Stimulated activated CD8-positive, alpha-beta memory T cell treated with anti-CD3 and anti-CD28 coated beads, Interleukin-15, amount 100 ng/mL, for 1 hour (primary cell): ENCODE results near the gene PRKCZ.

Experiments
- DNase-seq: peaks from one replicate; pipeline ENCODE4 v3.0.0-alpha.2; 2020; ENCODE audit warnings: low read depth

Gene PRKCZ

DNA sequence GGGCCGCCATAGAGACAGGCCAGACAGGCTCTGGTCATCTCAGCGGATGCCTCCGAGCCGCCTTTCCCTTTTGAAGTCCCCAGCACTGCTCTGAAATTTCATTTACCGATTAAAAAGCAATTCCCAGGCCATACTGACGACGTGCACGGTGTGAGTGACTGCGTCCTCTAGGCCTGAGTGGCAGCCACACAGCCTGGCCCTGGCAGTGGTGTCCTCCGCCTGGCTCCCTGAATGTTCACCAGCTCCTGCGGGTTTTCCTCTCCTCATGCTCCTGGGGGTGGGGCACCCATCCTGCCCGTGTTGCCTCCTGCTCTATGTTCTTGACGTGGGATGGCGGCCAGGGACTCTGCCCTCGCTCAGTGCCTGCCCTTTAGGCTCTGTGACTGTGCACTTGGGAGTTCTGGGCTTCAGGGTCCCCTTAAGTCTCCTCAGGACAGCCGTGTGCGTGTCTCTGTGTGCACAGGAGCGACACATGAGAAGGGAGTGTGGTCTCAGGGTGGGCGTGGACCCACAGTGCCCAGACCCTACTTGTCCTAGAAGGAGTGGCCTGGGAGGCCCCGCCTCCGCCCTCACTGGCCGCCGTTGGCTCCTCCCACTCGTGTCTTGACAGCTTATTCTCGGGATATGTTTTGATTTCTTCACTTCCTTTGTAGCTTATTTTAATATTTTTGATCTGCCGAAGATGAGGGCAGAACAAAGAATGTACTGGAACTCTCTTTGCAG lies 181.5 kb downstream of the PRKCZ start:
- peak; percentile 49 for DNase-seq

DNA sequence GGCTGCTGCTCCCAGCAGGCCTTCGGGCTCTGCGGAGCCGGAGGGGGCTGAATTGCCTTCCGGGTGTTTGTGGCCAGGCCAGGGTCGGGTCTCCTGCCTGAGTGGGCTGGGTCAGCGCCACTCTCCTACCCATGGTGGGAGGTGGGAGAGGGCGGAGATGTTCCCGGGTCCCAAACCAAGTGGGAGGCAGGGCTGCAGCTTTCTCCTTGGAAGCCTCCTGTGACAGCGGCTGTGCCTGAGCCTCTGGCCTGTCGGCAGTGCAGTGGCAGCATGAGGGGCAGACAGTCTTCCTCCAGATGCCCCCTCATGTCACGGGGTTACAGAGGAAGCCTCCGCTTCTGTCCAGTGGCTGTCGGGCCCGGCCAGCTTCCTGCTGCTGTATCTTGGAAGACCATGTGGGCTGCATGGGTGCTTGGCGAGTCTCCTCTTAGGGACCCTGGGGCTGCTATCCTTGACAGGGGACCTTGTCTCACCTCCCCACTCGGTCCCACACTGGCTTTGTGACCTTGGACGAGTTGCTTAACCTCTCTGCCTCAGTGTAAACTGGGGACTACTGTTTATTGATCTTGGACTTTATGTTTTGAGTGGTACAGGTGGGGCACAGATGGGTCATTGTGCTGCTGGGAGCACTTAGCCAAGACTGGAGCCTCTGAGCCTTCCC lies 182.2 kb downstream of the PRKCZ start:
- DNase-seq: no peak

DNA sequence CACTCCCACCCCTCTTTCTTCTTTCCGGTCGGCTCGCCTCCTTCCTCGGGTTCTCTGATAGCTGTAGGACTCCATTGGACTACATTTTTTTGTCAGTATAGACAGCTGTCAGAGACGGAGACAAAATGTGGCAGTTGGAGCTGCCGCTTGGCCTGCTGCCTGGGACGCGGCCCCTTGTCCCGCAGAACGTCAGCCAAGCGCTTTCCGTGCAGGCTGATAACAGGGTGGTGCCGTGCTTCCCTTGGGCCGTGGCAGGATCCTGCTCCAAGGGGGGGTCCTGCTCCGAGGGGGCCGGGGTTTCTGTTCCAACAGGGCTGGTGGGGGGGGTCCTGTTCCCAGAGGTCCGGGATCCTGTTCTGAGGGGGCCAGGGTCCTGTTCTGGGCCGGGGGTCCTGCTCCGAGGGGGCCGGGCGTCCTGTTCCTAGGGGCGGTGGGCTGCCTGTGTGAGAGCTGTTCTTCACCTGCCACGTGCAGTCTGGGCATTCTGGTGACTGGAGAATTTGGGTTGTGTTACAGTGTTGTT lies 182.8 kb downstream of the PRKCZ start:
- no peak for DNase-seq

DNA sequence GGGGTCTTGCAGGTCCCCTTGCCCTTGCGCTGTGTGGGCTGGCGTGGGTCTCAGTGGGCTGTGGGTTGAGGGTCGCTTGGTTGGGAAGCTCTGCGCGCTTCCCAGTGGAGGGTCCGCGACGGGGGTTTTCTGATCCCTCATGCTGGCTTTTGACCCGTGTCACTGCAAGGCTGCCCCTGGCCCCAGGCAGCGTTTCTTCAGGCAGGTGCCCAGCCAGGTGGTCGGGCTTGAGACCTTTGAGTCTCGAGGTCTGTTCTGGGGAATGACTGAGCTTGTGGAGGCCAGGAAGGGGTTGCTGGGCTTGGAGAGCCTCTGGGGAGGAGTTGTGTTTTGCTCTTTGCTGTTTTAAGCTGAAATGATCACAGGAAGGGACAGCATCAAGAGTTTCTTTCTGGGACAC lies 183.3 kb downstream of the PRKCZ start:
- DNase-seq: no peak

DNA sequence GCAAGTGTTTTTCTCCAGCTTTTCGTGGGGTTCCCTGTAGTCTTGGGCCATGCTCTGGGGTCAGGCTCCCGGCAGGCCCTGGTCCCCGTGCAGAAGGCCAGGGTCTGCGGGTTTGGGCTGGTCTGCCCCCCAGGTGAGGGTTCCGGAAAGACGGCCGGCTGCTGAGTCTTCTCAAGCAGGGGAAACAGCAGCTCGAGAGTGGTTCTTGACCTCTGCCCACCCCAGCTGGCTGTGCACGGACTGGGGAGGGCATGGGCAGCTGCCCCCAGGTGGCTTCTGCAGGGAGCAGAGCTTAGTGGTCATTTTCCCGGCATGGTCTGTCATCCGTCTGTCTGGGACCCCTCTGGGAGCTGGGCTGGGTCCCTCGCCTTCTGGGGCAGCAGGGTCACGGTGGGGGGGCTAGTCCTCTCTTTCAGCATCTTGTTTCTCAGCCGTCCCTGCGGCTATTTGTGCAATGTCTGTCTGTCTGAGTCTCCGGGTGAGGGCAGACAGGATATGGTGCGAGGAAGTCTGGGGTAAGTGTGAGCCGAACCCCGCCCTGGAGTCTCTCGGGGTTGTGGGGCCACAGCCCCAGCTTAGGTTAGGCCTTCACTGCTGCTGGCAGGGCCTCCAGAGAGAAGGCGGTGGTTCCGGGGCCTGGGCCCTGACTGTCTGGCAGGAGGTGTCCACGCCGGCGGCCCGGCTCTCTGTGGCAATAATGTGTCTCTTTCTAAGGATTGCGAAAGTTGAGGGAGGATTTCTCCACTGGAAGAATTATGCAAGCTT lies 184.0 kb downstream of the PRKCZ start:
- peak; percentile 46 for DNase-seq

DNA sequence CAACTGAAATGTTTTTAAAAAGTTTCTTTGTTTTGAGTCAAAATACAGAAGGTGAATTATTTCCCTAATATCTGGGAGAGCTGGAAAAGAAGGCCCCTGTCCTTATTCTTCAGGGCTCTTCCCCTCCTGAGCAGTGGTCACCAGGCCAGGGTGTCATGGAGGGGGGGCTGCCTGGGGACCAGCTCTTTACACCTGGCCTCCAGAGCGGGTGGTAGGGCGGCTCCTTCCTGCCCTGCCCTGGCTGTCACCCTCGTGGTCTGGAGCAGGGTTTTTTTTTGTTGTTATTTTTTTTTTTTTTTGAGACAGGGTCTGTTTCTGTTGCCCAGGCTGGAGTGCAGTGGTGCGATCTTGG lies 184.5 kb downstream of the PRKCZ start:
- no peak for DNase-seq
